Sigmoid colon (tissue), 7 donors: ENCODE results near the gene PLD2. TPM values are rescaled to one million over a fixed set of nuclear protein-coding genes. Genes with fewer than 3 reads are reported as not detected.

Experiments
- DNase-seq: peaks from one replicate; pipeline ENCODE4 v3.0.0-alpha.2; 2019
- H3K27ac ChIP-seq, 4 donors: fragments of 200-600 bp; sonication (generic); one replicate each; pipeline ENCODE4 v1.5.1; 2016 to 2019; ENCODE audit warnings: mild to moderate bottlenecking in 1 of 4
- H3K27me3 ChIP-seq, 3 donors: fragments of 200-600 bp; sonication (generic); one replicate each; pipeline ENCODE4 v1.5.1; 2019; ENCODE audit warnings: mild to moderate bottlenecking in 1 of 3
- H3K36me3 ChIP-seq, 4 donors: fragments of 200-600 bp; sonication (generic); one replicate each; pipeline ENCODE4 v1.5.1; 2016 to 2019
- H3K4me1 ChIP-seq, 4 donors: fragments of 200-600 bp; sonication (generic); one replicate each; pipeline ENCODE4 v1.5.1; 2017 to 2019
- H3K4me3 ChIP-seq, 4 donors: fragments of 200-600 bp; sonication (generic); one replicate each; pipeline ENCODE4 v1.5.1; 2017 to 2019; ENCODE audit warnings: mild to moderate bottlenecking in 2 of 4, moderate library complexity in 1 of 4
- H3K9me3 ChIP-seq, 4 donors: fragments of 200-600 bp in 3 of 4; sonication (generic) in 3 of 4; one replicate each; pipeline versions ENCODE4 v1.5.1 to v1.6.1; 2013 to 2019
- CTCF ChIP-seq, 4 experiments: fragments of 450-650 bp in 3 of 4; fragments of 200-600 bp in 1 of 4; IDR thresholded peaks; one replicate each; pipeline ENCODE4 v1.5.1; 2016 to 2019; ENCODE audit warnings: antibody characterized with exemption in 4 of 4, mild to moderate bottlenecking in 3 of 4, moderate library complexity in 2 of 4
- EP300 ChIP-seq, 4 donors: sonication (generic); formaldehyde crosslinking; IDR thresholded peaks; one replicate each; pipeline ENCODE4 v1.6.1; 2017; ENCODE audit warnings: antibody characterized with exemption in 4 of 4
- POLR2A ChIP-seq, 2 donors: fragments of 450-650 bp; IDR thresholded peaks; one replicate each; pipeline ENCODE4 v1.6.1; 2016; ENCODE audit warnings: antibody characterized with exemption in 2 of 2, mild to moderate bottlenecking in 2 of 2, moderate library complexity in 2 of 2
- POLR2AphosphoS5 ChIP-seq, 4 donors: sonication (generic); formaldehyde crosslinking; IDR thresholded peaks; one replicate each; pipeline ENCODE4 v1.6.1; 2017; ENCODE audit warnings: antibody characterized with exemption in 4 of 4
- WGBS, 2 donors: extraction: QIAGEN DNeasy Blood & Tissue Kit; methylation state at CpG; one replicate each; pipeline ENCODE4 v1.1.7; 2013; 5-methylcytosine and 5-hydroxymethylcytosine counted together
- intact Hi-C: fragments of 100-400 bp; cut with DNase I; formaldehyde crosslinking; loops from one replicate; pipeline ENCODE4 v1.15.1; 2023
- polyA plus RNA-seq, 3 donors: library from polyadenylated mRNA; stranded (reverse); fragments of 200-250 nt; gene quantifications; one replicate each; pipeline ENCODE4 v1.2.3, GENCODE V29; 2013
- total RNA-seq, 4 donors: library from RNA; depleted of rRNA; stranded (reverse); fragments of >200 nt; gene quantifications; one replicate each; pipeline ENCODE4 v1.1.0, GENCODE V29; 2016
- donor health status: healthy with polysubstance abuse.
- donor health status: Bipolar disorder and iron deficiency.
- donor health status: healthy.

Gene PLD2
- total and polyA plus RNA-seq, 7 donors, result 6.0 to 20.5 (median 12.1) TPM

- Histone ChIP-seq H3K4me3 (peak overlapping the region; percentile 17 to 94 (median 77)), H3K4me1 (peaks cover 0 to 27% (median 20%) of the 10 kb centered on the region in 4 donors), H3K9me3 (no peaks in the 10 kb centered on the region), H3K27me3 (no peaks in the 10 kb centered on the region), H3K27ac (peak overlapping the region; percentile 78 to 85 (median 82)), H3K36me3 (peaks cover 0 to 18% (median 0%) of the 10 kb centered on the region in 4 donors)
- TF ChIP-seq POLR2AphosphoS5 (IDR thresholded peaks at IDR 0.05) (no peak), POLR2A (IDR thresholded peaks at IDR 0.05) (no peak), CTCF (IDR thresholded peaks at IDR 0.05) (no peak), EP300 (IDR thresholded peaks at IDR 0.05) (no peak)
- intact Hi-C loops, result loop anchor here (5.0 kb wide), 1 partner anchor 81 kb away; no protein-coding TSS in a partner anchor
- no peak for DNase-seq
- WGBS, 2 donors, result 1 to 5% methylated on average over 16 of the region's 16 CpGs
Measured at GRCh38 chr17:4806456-4806776, 536 bp upstream of the PLD2 start.

- 39 to 45% methylated on average over 32 of the region's 32 CpGs for WGBS, 2 donors
- Histone ChIP-seq H3K4me3 (peak overlapping the region; percentile 77 to 94 (median 82)), H3K9me3 (no peaks in the 10 kb centered on the region), H3K36me3 (peaks cover 0 to 18% (median 0%) of the 10 kb centered on the region in 4 donors), H3K27me3 (no peaks in the 10 kb centered on the region), H3K27ac (peak overlapping the region; percentile 78 to 85 (median 82)), H3K4me1 (peaks cover 0 to 27% (median 20%) of the 10 kb centered on the region in 4 donors)
- DNase-seq, result no peak
- intact Hi-C loops, result loop anchor here (5.0 kb wide), 1 partner anchor 80 kb away; no protein-coding TSS in a partner anchor
- TF ChIP-seq EP300 (IDR thresholded peaks at IDR 0.05) (no peak), POLR2AphosphoS5 (IDR thresholded peaks at IDR 0.05) (no peak), POLR2A (IDR thresholded peaks at IDR 0.05) (no peak), CTCF (IDR thresholded peaks at IDR 0.05) (no peak)
Measured at GRCh38 chr17:4807605-4808377, 839 bp downstream of the PLD2 start.

- peaks cover 0 to 27% (median 20%) of the 10 kb centered on the region in 4 donors for H3K4me1 ChIP-seq
- intact Hi-C loops, result loop anchor here (5.0 kb wide), 1 partner anchor 79 kb away; no protein-coding TSS in a partner anchor
- no peak overlapping the region for H3K4me3 ChIP-seq
- 59 to 70% methylated on average over 6 of the region's 6 CpGs for WGBS, 2 donors
- H3K36me3 ChIP-seq, result peaks cover 0 to 18% (median 0%) of the 10 kb centered on the region in 4 donors
- no peaks in the 10 kb centered on the region for H3K9me3 ChIP-seq
- peak overlapping the region in 1 of 4 donors; percentile 85 for H3K27ac ChIP-seq
- TF ChIP-seq EP300 (IDR thresholded peaks at IDR 0.05), result no peak
- no peak for TF ChIP-seq CTCF (IDR thresholded peaks at IDR 0.05)
- no peak for TF ChIP-seq POLR2AphosphoS5 (IDR thresholded peaks at IDR 0.05)
- no peak for TF ChIP-seq POLR2A (IDR thresholded peaks at IDR 0.05)
- DNase-seq, result peak; percentile 78
- no peaks in the 10 kb centered on the region for H3K27me3 ChIP-seq
Measured at GRCh38 chr17:4808378-4808767, 1.4 kb downstream of the PLD2 start.

GRCh38 chr17:4810696-4811290, 3.8 kb downstream of the PLD2 start:
- WGBS, 2 donors, result 60 to 64% methylated on average over 13 of the region's 13 CpGs
- H3K4me1 ChIP-seq, result peaks cover 0 to 26% (median 20%) of the 10 kb centered on the region in 4 donors
- intact Hi-C loops, result no loop called here
- H3K9me3 ChIP-seq, result no peaks in the 10 kb centered on the region
- TF ChIP-seq POLR2AphosphoS5 (IDR thresholded peaks at IDR 0.05), result no peak
- no peak for TF ChIP-seq EP300 (IDR thresholded peaks at IDR 0.05)
- H3K27me3 ChIP-seq, result no peaks in the 10 kb centered on the region
- no peak overlapping the region for H3K27ac ChIP-seq
- H3K4me3 ChIP-seq, result no peak overlapping the region
- DNase-seq, result no peak
- H3K36me3 ChIP-seq, result peaks cover 0 to 24% (median 3%) of the 10 kb centered on the region in 4 donors

- intact Hi-C loops, result no loop called here
- H3K4me1 ChIP-seq, result peaks cover 0 to 19% (median 13%) of the 10 kb centered on the region in 4 donors
- DNase-seq, result no peak
- no peaks in the 10 kb centered on the region for H3K9me3 ChIP-seq
- H3K27me3 ChIP-seq, result no peaks in the 10 kb centered on the region
- H3K36me3 ChIP-seq, result peaks cover 2 to 31% (median 4%) of the 10 kb centered on the region in 4 donors
- WGBS, 2 donors, result 89 to 92% methylated on average over 12 of the region's 12 CpGs
- H3K27ac ChIP-seq, result no peak overlapping the region
- no peak overlapping the region for H3K4me3 ChIP-seq
- no peak for TF ChIP-seq POLR2A (IDR thresholded peaks at IDR 0.05)
- no peak for TF ChIP-seq EP300 (IDR thresholded peaks at IDR 0.05)
- no peak for TF ChIP-seq POLR2AphosphoS5 (IDR thresholded peaks at IDR 0.05)
- no peak for TF ChIP-seq CTCF (IDR thresholded peaks at IDR 0.05)
Measured at GRCh38 chr17:4811471-4811870, 4.5 kb downstream of the PLD2 start.
